ENCODE results near the gene C11orf91.
"Not testable (repeated sequence)": the region's sequence is repeated elsewhere in the genome, so short reads cannot be mapped to it uniquely, and the experiment has no call there.

The C11orf91 gene

DNA sequence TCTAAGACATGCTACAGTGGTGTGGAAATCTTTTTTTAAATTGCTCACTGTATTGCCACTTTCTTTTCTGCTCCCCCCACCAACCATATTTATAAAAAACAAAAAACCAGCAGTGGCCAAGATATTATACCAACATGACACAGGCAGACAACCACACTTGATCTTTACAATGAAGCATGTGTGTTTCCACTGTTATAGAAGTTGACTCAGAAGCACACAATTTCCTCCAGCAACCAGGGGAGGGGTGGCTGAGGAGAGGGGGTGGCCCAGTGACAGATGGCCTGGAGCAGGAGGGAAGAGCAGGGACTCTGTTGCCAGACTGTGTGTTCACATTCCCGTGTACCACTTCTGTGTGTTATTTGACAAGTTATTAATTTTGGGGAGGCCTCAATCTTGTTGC is 20.8 kb upstream of the C11orf91 start:
- no peak for DNase-seq (ENCODE audit: low read depth in 2 of 2)

GRCh38 chr11:33719587-33719986 is 19.0 kb upstream of the C11orf91 start:
- no peak for DNase-seq (ENCODE audit: low read depth in 2 of 2)

DNA sequence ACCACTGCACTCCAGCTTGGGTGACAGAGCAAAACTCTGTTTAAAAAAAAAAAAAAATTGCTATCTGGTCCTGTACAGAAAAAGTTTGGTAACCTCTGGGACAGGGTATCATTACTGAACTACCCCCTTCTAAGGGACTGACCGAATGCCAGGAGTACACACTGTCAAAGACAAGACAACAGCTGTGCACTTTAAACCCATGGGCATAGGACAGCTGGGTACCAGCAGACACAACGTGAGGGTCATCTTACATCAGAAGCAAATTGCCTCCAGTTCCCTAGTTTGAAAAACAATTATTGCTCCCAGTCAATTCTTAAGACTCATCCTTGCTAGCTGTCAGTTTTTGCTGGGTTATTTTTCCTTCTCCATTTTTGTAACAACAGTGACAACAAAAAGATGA is 17.8 kb upstream of the C11orf91 start:
- no peak for DNase-seq (ENCODE audit: low read depth in 2 of 2)

GRCh38 chr11:33716243-33716642 is 15.6 kb upstream of the C11orf91 start:
- no peak for DNase-seq (ENCODE audit: low read depth in 2 of 2)

GRCh38 chr11:33713856-33714398 is 13.3 kb upstream of the C11orf91 start:
- DNase-seq (ENCODE audit: low read depth in 2 of 2): no peak

DNA sequence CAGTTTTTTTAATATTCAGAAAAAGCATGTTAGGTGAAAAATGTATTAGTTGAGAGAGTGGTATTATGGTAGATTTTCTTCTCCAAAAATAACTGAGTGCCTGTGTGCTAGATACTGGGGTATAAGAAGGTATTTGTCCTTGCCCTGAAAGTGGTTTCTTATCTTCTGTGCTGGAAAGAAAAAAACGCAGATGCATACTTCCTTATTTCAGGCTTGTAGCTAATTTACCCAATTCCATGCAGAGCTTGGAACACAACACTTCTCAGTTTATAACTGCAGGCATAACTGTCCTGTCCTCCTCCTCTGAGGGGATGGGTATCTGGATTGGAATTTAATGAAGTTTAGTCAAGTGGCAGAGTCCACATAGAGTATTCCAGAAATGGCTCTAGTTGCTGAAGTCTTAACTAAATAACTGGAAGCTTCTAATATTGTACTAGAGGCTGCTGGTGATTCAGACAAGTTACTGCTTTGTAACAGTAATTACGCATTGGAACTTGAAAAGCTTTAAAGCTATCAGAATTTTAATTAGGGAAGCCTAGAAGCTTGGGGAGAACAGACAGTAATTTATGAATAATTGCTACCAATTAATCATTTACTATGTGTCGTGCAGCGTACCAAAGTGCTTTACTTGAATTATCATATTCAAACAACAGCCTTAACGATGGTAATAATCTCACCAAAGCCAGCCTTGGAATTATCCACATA is 12.7 kb upstream of the C11orf91 start:
- DNase-seq (ENCODE audit: low read depth in 2 of 2): no peak

DNA sequence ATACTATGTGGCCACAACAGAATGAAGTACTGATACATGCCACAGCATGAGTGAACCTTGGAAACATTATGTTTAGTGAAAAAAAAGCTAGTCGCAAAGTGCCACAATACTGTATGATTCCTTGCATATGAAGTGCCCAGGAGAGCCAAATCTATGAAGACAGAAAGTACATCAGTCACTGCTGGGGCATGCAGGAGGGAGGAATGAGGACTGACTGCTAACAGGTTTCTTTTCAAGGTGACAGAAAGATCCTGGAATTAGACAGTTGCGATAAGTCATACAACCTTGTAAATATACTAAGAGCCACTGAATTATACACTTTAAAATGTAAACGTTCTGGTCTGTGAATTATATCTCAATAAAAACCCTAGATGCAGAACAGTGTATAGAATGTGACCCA is 11.8 kb upstream of the C11orf91 start:
- no peak for DNase-seq (ENCODE audit: low read depth in 2 of 2)

DNA sequence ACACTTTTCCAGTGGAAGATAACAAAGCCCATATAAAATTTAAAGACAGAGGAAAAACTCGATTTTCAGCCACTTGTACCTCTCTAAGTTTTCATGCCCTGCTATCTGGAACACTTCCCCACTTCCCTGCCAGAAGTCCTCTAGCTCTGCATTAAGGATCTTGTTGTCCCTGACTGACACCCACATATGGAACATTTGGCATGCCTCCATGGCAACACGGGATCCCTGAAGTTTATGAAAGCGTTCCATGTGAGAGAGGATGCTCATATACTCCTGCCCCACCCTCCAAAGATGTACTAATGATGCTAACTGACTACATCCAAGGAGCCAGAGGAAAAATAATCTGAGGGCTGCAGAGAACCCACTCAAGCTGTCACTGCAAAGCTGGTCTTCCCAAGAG is 8.8 kb upstream of the C11orf91 start:
- no peak for DNase-seq (ENCODE audit: low read depth in 2 of 2)

GRCh38 chr11:33708985-33709384 is 8.4 kb upstream of the C11orf91 start:
- DNase-seq (ENCODE audit: low read depth in 2 of 2): no peak

- not testable (repeated sequence) for DNase-seq (ENCODE audit: low read depth in 2 of 2)
Measured at GRCh38 chr11:33707831-33708230, 7.2 kb upstream of the C11orf91 start.

- no peak for DNase-seq (ENCODE audit: low read depth in 2 of 2)
Measured at GRCh38 chr11:33706966-33707365, 6.3 kb upstream of the C11orf91 start.

DNA sequence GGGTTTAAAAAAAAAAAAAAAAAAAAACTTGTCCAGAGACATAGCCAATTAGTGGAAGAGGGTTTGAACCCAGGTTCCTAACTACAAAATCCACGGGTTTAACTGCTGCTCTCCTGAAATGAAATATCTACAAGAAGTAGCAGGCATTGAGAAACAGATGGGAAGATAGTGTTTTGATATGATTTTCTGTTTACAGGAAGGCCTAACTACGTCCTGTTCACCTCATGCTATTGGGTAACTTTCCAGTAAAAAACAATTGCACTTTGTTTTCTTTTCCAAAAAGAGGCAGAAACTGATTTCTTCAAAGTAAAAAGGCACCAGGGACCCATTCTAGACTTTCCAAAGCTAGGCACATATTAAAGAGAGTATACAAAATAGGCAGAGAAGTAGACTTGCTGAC is 5.9 kb upstream of the C11orf91 start:
- DNase-seq (ENCODE audit: low read depth in 2 of 2): no peak

GRCh38 chr11:33704240-33705002 is 3.8 kb upstream of the C11orf91 start:
- DNase-seq (ENCODE audit: low read depth in 2 of 2): no peak

- no peak for DNase-seq (ENCODE audit: low read depth in 2 of 2)
Measured at GRCh38 chr11:33703788-33704187, 3.2 kb upstream of the C11orf91 start.

- DNase-seq (ENCODE audit: low read depth in 2 of 2): no peak
Measured at GRCh38 chr11:33703234-33703633, 2.6 kb upstream of the C11orf91 start.

GRCh38 chr11:33701302-33702230 is 940 bp upstream of the C11orf91 start:
- no peak for DNase-seq (ENCODE audit: low read depth in 2 of 2)

GRCh38 chr11:33700063-33700501 is 544 bp downstream of the C11orf91 start:
- DNase-seq (ENCODE audit: low read depth in 2 of 2): no peak

DNA sequence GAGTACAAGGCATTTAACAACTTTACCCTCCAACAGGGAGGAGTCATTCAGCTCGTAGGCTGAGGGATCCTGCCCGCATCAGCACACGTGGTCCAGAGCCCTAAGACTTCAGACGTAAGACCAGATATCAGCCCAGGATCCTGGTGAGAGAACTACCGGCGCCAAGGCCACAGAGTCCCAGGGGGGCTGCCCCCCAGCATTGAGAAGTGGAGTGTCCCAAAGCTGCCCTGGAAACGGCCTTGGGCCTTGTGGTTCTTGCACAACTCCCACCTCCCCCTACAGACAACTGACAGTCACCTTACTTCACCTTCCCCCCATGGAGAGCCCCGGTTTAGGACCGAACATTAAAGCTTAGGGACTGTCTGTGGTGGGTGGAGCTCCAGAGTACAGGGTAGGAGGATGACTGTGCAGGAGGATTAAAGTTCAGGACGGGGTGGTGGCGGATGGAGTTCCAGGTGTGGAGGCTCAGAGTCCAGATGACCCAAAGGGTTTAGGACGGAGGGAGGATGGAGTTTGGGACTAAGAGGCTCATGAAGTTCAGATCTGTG is 1.0 kb downstream of the C11orf91 start:
- no peak for DNase-seq (ENCODE audit: low read depth in 2 of 2)

DNA sequence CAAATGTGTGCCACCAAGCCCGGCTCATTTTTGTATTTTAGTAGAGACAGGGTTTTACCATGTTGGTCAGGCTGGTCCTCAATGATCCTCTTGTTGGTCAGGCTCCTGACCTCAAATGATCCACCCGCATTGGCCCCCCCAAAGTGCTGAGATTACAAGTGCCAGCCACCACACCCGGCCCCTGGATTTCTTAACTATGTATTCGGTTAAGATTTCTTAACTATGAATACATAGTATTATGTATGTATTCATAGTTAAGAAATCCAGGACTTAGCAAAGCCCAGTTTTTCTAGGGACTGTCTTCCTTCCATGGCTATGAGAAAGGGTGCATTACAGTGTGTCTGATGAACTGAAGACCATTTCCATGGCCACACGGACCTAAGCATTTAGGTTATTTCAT is 1.7 kb downstream of the C11orf91 start:
- DNase-seq (ENCODE audit: low read depth in 2 of 2): no peak

- no peak for DNase-seq (ENCODE audit: low read depth in 2 of 2)
Measured at GRCh38 chr11:33697997-33698396, 2.6 kb downstream of the C11orf91 start.

DNA sequence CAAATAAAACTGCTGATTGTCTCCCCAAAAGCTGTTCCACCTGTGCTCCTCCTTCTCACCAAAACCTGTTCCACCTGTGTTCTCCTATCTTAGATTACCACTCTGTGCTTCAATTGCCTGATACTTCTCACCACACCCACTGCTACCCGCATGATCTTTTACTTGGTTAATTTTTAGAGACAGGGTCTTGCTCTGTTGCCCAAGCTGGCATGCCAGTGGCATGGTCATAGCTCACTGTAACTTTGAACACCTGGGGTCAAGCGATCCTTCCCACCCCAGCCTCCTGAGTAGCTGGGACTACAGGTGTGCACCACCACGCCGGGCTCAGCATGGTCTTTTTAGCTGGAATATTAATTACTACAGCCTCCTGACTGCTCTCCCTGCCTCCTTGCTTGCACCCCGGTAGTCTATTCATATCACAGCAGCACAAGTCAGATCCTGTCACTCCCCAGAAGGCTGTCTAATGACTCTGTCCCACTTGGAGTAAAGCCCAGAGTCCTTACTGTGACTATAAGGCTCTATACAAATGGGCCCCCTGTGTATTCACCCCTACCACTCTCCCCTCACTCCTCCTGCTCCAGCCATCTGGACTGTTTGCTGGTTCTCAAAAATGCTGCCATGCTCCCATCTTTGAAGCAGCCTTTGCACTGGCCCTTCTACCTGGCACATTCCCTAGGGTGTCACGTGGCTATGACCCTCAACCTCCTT is 3.5 kb downstream of the C11orf91 start:
- no peak for DNase-seq (ENCODE audit: low read depth in 2 of 2)

Measured in stimulated activated CD8-positive, alpha-beta memory T cell treated with anti-CD3 and anti-CD28 coated beads, Interleukin-2, amount 100 ng/mL, for 1 hour (primary cell).